T-helper 17 cell (primary cell): ENCODE measurements around the gene BCAS4. TPM values are rescaled to one million over a fixed set of nuclear protein-coding genes. Genes with fewer than 3 reads are reported as not detected.
A peak's percentile ranks its signal among the peaks of the same experiment; 100 is the strongest.
"Not testable (repeated sequence)": the region's sequence is repeated elsewhere in the genome, so short reads cannot be mapped to it uniquely, and the experiment has no call there.

Experiments used
- ATAC-seq: fragments of 150-1000 bp; cut with Tn5 transposase; 2 replicates; pipeline ENCODE4 v1.10.0; 2021; ENCODE audit warnings: mild to moderate bottlenecking, moderate library complexity
- DNase-seq, 3 donors: peaks; one replicate each; pipeline versions ENCODE4 v3.0.0 to v3.0.0-alpha.2; 2020 to 2021
- H3K9me3 ChIP-seq: one replicate; pipeline ENCODE4 v1.7.0; 2013; ENCODE audit warnings: low read length, mild to moderate bottlenecking; ENCODE audit not compliant: control insufficient read depth, poor library complexity, severe bottlenecking
- H3K27ac Mint-ChIP-seq: one replicate; pipeline ENCODE4 v1.8.0; 2022; ENCODE audit warnings: mild to moderate bottlenecking, moderate library complexity, mixed read lengths
- H3K27me3 Mint-ChIP-seq: one replicate; pipeline ENCODE4 v1.8.0; 2022; ENCODE audit warnings: mixed read lengths
- H3K36me3 Mint-ChIP-seq: one replicate; pipeline ENCODE4 v1.8.0; 2022; ENCODE audit warnings: low read depth, mixed read lengths
- H3K4me1 Mint-ChIP-seq: one replicate; pipeline ENCODE4 v1.8.0; 2022; ENCODE audit warnings: mild to moderate bottlenecking, mixed read lengths
- H3K4me3 Mint-ChIP-seq: one replicate; pipeline ENCODE4 v1.8.0; 2022; ENCODE audit warnings: mild to moderate bottlenecking, moderate library complexity, mixed read lengths
- total RNA-seq, 4 donors: library from RNA in 2 of 4; stranded (reverse) in 2 of 4; gene quantifications; one replicate each; pipeline ENCODE4 v1.2.3 and lab custom pipeline; 2022 to 2026

Gene BCAS4
- total RNA-seq, 2 donors from 2014 or later = 8.0 to 8.5 TPM

- H3K4me1 Mint-ChIP-seq = peaks cover 4% of the 10 kb centered on the region
- DNase-seq (no peak), ATAC-seq (peak; percentile 7)
- H3K36me3 Mint-ChIP-seq = no peaks in the 10 kb centered on the region
- H3K27me3 Mint-ChIP-seq = no peaks in the 10 kb centered on the region
- no peak overlapping the region for H3K27ac Mint-ChIP-seq
- H3K9me3 ChIP-seq = no peaks in the 10 kb centered on the region
- H3K4me3 Mint-ChIP-seq = peak overlapping the region; percentile 36
Observed at GRCh38 chr20:50794181-50794845, 548 bp upstream of the BCAS4 start.

- DNase-seq = no peak
- no peaks in the 10 kb centered on the region for H3K9me3 ChIP-seq
- Mint-ChIP-seq H3K4me3 (no peak overlapping the region), H3K36me3 (no peaks in the 10 kb centered on the region), H3K27me3 (no peaks in the 10 kb centered on the region), H3K4me1 (peaks cover 8% of the 10 kb centered on the region), H3K27ac (no peak overlapping the region)
- ATAC-seq = no peak
Observed at GRCh38 chr20:50797142-50797541, 2.3 kb downstream of the BCAS4 start.

- ATAC-seq (no peak), DNase-seq (no peak)
- Mint-ChIP-seq H3K27ac (no peak overlapping the region), H3K4me1 (peaks cover 8% of the 10 kb centered on the region), H3K27me3 (no peaks in the 10 kb centered on the region), H3K36me3 (no peaks in the 10 kb centered on the region), H3K4me3 (no peak overlapping the region)
- H3K9me3 ChIP-seq = no peaks in the 10 kb centered on the region
Observed at GRCh38 chr20:50798650-50799049, 3.8 kb downstream of the BCAS4 start.

- no peak for DNase-seq
- ATAC-seq = no peak
- no peaks in the 10 kb centered on the region for H3K9me3 ChIP-seq
- Mint-ChIP-seq H3K27ac (peak overlapping the region; percentile 27), H3K27me3 (no peaks in the 10 kb centered on the region), H3K36me3 (no peaks in the 10 kb centered on the region), H3K4me3 (no peak overlapping the region), H3K4me1 (peaks cover 8% of the 10 kb centered on the region)
Observed at GRCh38 chr20:50799176-50799889, 4.5 kb downstream of the BCAS4 start.

GRCh38 chr20:50799890-50800550 is 5.2 kb downstream of the BCAS4 start:
- H3K4me1 Mint-ChIP-seq = peaks cover 12% of the 10 kb centered on the region
- H3K36me3 Mint-ChIP-seq = no peaks in the 10 kb centered on the region
- H3K9me3 ChIP-seq = no peaks in the 10 kb centered on the region
- DNase-seq (no peak), ATAC-seq (no peak)
- no peak overlapping the region for H3K27ac Mint-ChIP-seq
- H3K4me3 Mint-ChIP-seq = no peak overlapping the region
- H3K27me3 Mint-ChIP-seq = no peaks in the 10 kb centered on the region

- not testable (repeated sequence) for H3K27ac Mint-ChIP-seq, H3K9me3 ChIP-seq, H3K4me3 Mint-ChIP-seq, H3K36me3 Mint-ChIP-seq, H3K27me3 Mint-ChIP-seq, ATAC-seq, DNase-seq
- peaks cover 10% of the 10 kb centered on the region for H3K4me1 Mint-ChIP-seq
Observed at GRCh38 chr20:50800986-50801746, 6.3 kb downstream of the BCAS4 start.

- H3K27me3 Mint-ChIP-seq = no peaks in the 10 kb centered on the region
- H3K9me3 ChIP-seq = no peaks in the 10 kb centered on the region
- no peak for DNase-seq
- H3K4me1 Mint-ChIP-seq = peaks cover 10% of the 10 kb centered on the region
- H3K4me3 Mint-ChIP-seq = no peak overlapping the region
- no peak for ATAC-seq
- H3K36me3 Mint-ChIP-seq = no peaks in the 10 kb centered on the region
- no peak overlapping the region for H3K27ac Mint-ChIP-seq
Observed at GRCh38 chr20:50801747-50802125, 6.9 kb downstream of the BCAS4 start.

- Mint-ChIP-seq H3K27ac (no peak overlapping the region), H3K4me3 (no peak overlapping the region), H3K36me3 (no peaks in the 10 kb centered on the region), H3K27me3 (no peaks in the 10 kb centered on the region), H3K4me1 (peaks cover 10% of the 10 kb centered on the region)
- ATAC-seq = no peak
- H3K9me3 ChIP-seq = no peaks in the 10 kb centered on the region
- no peak for DNase-seq
Observed at GRCh38 chr20:50802289-50802688, 7.4 kb downstream of the BCAS4 start.

GRCh38 chr20:50804437-50805348 is 9.8 kb downstream of the BCAS4 start:
- Mint-ChIP-seq H3K4me1 (peaks cover 10% of the 10 kb centered on the region), H3K27me3 (no peaks in the 10 kb centered on the region), H3K4me3 (peak overlapping the region; percentile 36), H3K27ac (peak overlapping the region; percentile 86), H3K36me3 (no peaks in the 10 kb centered on the region)
- ATAC-seq (peak; percentile 85), DNase-seq (no peak)
- H3K9me3 ChIP-seq = no peaks in the 10 kb centered on the region

- ATAC-seq (no peak), DNase-seq (no peak)
- peak overlapping the region; percentile 36 for H3K4me3 Mint-ChIP-seq
- no peaks in the 10 kb centered on the region for H3K36me3 Mint-ChIP-seq
- H3K27me3 Mint-ChIP-seq = no peaks in the 10 kb centered on the region
- peak overlapping the region; percentile 86 for H3K27ac Mint-ChIP-seq
- H3K9me3 ChIP-seq = no peaks in the 10 kb centered on the region
- peaks cover 7% of the 10 kb centered on the region for H3K4me1 Mint-ChIP-seq
Observed at GRCh38 chr20:50805349-50805684, 10.5 kb downstream of the BCAS4 start.

- no peak for ATAC-seq
Observed at GRCh38 chr20:50806126-50806768, 11.4 kb downstream of the BCAS4 start.

GRCh38 chr20:50810063-50810462 is 15.2 kb downstream of the BCAS4 start:
- no peaks in the 10 kb centered on the region for H3K9me3 ChIP-seq
- peaks cover 4% of the 10 kb centered on the region for H3K36me3 Mint-ChIP-seq
- H3K27ac Mint-ChIP-seq = no peak overlapping the region
- no peak for DNase-seq
- H3K4me3 Mint-ChIP-seq = peak overlapping the region; percentile 19
- no peak for ATAC-seq
- H3K4me1 Mint-ChIP-seq = peaks cover 6% of the 10 kb centered on the region
- H3K27me3 Mint-ChIP-seq = no peaks in the 10 kb centered on the region

More at GRCh38 chr20:50806126-50806768, 11.4 kb downstream of the BCAS4 start:
- H3K36me3 Mint-ChIP-seq = no peaks in the 10 kb centered on the region
- H3K9me3 ChIP-seq = no peaks in the 10 kb centered on the region
- peaks cover 7% of the 10 kb centered on the region for H3K4me1 Mint-ChIP-seq
- H3K27ac Mint-ChIP-seq = no peak overlapping the region
- no peak for DNase-seq
- H3K4me3 Mint-ChIP-seq = no peak overlapping the region
- no peaks in the 10 kb centered on the region for H3K27me3 Mint-ChIP-seq
